AG04449 (cell line): ENCODE data around the gene SARM1.

Source experiments
- CTCF ChIA-PET: fragments of 350-600 bp; formaldehyde crosslinking; extraction: SDS; loops from one replicate; lab custom pipeline; 2021; ENCODE audit warnings: antibody characterized with exemption; lab: Yijun Ruan, JAX
- POLR2A ChIA-PET: fragments of 400-600, 350-600 bp; formaldehyde crosslinking; extraction: SDS; loops from one replicate; lab custom pipeline; 2020; ENCODE audit warnings: antibody characterized with exemption, inconsistent platforms; lab: Yijun Ruan, JAX
- DNase-seq: peaks from one replicate; pipeline ENCODE4 v3.0.0-alpha.2; 2010; ENCODE audit warnings: low read depth, low spot score
- H3K4me3 ChIP-seq: 2 replicates; pipeline ENCODE4 v1.5.1; 2011; ENCODE audit warnings: low read depth, mild to moderate bottlenecking, control low read depth, low read length
- CTCF ChIP-seq: IDR thresholded peaks from one replicate; pipeline ENCODE4 v1.5.1; 2011; ENCODE audit warnings: mild to moderate bottlenecking, moderate library complexity, low read length, control low read depth, inconsistent platforms; ENCODE audit not compliant: insufficient read depth; ENCODE audit errors: missing control alignments

SARM1 gene

GRCh38 chr17:28327709-28328108, 43.8 kb upstream of the SARM1 start:
- no peak for TF ChIP-seq CTCF
- H3K4me3 ChIP-seq: no peak overlapping the region
- no peak for DNase-seq
- ChIA-PET POLR2A (no interaction called here), CTCF (interaction anchor here (1.6 to 1.7 kb wide), 2 partner anchors 94 to 523 kb away, joined by 3 to 6 read pairs; no protein-coding TSS in a partner anchor)

GRCh38 chr17:28328325-28328724, 43.2 kb upstream of the SARM1 start:
- CTCF ChIA-PET: interaction anchor here (1.5 to 1.7 kb wide), 3 partner anchors 9 to 523 kb away, joined by 3 to 6 read pairs (median 4); partner anchors contain the start of gene TMEM97
- POLR2A ChIA-PET: no interaction called here
- H3K4me3 ChIP-seq: no peak overlapping the region
- no peak for TF ChIP-seq CTCF
- DNase-seq: no peak

DNA sequence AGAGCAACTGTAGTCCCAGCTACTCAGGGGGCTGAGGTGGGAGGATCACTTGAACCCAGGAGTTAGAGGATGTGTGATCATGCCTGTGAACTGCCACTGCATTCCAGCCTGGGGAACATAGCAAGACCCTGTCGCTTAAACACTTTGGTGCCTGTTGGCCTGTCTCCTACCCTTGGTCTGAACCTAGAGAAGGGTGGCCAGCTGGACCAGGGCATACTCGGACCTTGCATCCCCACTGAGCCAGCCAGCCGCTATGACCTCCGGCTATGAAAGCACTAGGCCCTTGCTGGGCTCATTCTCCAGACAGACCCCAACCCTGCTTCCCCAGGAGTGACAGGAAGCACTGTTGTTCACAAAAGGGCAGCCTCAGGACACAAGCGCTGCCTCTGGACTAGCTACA, 40.8 kb upstream of the SARM1 start:
- ChIA-PET CTCF (interaction anchor here (1.2 to 2.0 kb wide), 2 partner anchors 10 to 96 kb away, joined by 3 to 14 read pairs; no protein-coding TSS in a partner anchor), POLR2A (no interaction called here)
- H3K4me3 ChIP-seq: no peak overlapping the region
- no peak for DNase-seq
- TF ChIP-seq CTCF: no peak

DNA sequence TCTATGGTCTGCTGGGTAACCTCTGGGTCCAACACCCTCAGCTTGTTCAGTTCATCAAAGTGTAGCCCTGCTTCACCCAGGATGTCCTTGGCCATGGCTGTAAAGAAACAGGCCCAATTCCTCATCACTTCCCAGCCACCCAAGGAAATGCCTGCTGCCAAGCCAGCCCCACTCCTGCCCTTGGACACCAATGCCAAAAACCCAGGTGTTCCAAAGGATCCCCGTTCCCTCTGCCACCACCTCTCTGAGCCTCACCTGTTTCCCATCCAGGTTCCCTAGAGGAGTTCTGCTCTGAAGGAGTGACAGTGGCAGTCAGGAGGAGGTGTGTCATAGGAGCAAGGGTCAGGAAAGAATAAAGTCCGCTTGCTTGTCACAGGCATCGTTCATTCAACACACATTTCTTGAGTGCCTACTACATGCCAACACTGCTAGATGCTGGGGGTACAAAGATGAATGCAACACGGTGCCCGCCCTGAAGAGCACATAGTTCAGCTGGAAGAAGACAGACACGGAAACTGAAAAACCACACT, 39.5 kb upstream of the SARM1 start:
- H3K4me3 ChIP-seq: no peak overlapping the region
- ChIA-PET POLR2A (no interaction called here), CTCF (interaction anchor here (1.3 to 2.0 kb wide), 2 partner anchors 11 to 527 kb away, joined by 4 to 14 read pairs; no protein-coding TSS in a partner anchor)
- TF ChIP-seq CTCF: no peak
- no peak for DNase-seq

DNA sequence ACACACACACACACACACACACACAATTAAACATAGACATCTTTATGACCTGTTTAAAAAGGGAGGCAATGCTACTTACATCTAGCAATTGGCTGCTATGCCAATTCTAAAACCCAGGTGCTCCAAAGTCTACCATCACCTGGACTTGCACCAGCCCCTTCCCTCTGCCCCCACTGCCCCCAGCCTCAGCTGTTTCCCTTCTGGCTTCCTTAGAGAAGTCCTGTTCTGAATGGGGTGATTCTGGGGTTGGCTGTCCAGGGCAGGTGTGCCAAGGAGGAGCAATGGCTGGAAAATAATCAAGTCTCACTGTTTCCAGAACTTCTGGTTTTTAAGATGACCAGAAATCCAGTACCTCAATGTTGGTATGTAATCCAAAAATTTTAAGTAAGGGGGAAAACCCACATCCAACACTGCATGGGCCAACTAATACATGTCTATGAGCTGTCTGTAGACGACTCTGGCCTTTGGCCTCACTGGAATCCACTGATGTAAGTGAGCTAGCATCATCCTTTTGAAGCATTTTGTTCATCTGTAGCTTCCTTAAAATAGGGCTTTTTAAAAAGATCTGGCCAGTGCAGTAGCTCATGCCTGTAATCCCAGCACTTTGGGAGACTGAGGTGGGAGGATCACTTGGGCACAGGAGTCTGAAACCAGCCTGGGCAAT, 38.3 kb upstream of the SARM1 start:
- no peak for TF ChIP-seq CTCF
- H3K4me3 ChIP-seq: no peak overlapping the region
- POLR2A ChIA-PET: interaction anchor here (0.7 kb wide), 1 partner anchor 29 kb away, joined by 3 read pairs; no protein-coding TSS in a partner anchor
- CTCF ChIA-PET: interaction anchor here (1.3 kb wide), 1 partner anchor 528 kb away, joined by 4 read pairs; no protein-coding TSS in a partner anchor
- no peak for DNase-seq

DNA sequence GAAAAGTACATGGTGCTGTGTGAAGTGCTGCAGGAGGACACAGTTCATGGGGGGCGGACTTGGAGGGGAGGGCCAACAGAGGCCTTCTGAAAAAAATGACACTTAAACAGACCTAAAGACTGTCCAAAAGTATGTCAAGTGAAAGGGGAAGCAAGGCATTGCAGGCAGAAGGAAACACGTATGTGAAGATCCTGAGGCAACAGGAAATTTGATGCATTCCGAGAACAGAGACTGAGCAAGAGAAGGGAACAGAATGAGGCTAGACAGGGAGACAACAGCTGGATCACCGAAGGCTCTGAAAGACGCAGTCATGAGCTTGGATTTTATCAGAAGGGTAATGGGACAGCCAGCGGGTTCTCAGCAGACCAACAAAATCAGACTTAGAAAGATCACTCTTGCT, 37.3 kb upstream of the SARM1 start:
- no peak for TF ChIP-seq CTCF
- peak overlapping the region; percentile 83 for H3K4me3 ChIP-seq
- CTCF ChIA-PET: interaction anchor here (1.1 to 1.9 kb wide), 4 partner anchors 8 to 81 kb away, joined by 3 to 7 read pairs (median 4); partner anchors contain the start of gene POLDIP2
- POLR2A ChIA-PET: interaction anchor here (2.6 kb wide), 1 partner anchor 12 kb away, joined by 55 read pairs; no protein-coding TSS in a partner anchor
- DNase-seq: no peak
